ENCODE measurements around the gene KLF5. TPM values are rescaled to one million over a fixed set of nuclear protein-coding genes. Genes with fewer than 3 reads are reported as not detected.
"Not testable (repeated sequence)": the region's sequence is repeated elsewhere in the genome, so short reads cannot be mapped to it uniquely, and the experiment has no call there.

Gene KLF5
- total RNA-seq, 1 donor from 2014 or later, result 11.3 TPM

GRCh38 chr13:73079359-73079758 is 20.6 kb downstream of the KLF5 start:
- intact Hi-C loops (cut with DNase I), result no loop called here
- DNase-seq (ENCODE audit: low spot score), result no peak

GRCh38 chr13:73081256-73081915 is 22.6 kb downstream of the KLF5 start:
- intact Hi-C loops (cut with DNase I), result no loop called here

GRCh38 chr13:73082471-73082870 is 23.7 kb downstream of the KLF5 start:
- intact Hi-C loops (cut with DNase I), result no loop called here
- no peak for DNase-seq (ENCODE audit: low spot score)

More at GRCh38 chr13:73081256-73081915, 22.6 kb downstream of the KLF5 start:
- DNase-seq (ENCODE audit: low spot score), result no peak

- intact Hi-C loops (cut with DNase I), result no loop called here
- DNase-seq (ENCODE audit: low spot score), result no peak
Observed at GRCh38 chr13:73082895-73083294, 24.1 kb downstream of the KLF5 start.

GRCh38 chr13:73088332-73088935 is 29.6 kb downstream of the KLF5 start:
- intact Hi-C loops (cut with DNase I), result no loop called here
- no peak for DNase-seq (ENCODE audit: low spot score)

- no peak for DNase-seq (ENCODE audit: low spot score)
- intact Hi-C loops (cut with DNase I), result no loop called here
Observed at GRCh38 chr13:73089213-73089612, 30.4 kb downstream of the KLF5 start.

- no peak for DNase-seq (ENCODE audit: low spot score)
- intact Hi-C loops (cut with DNase I), result no loop called here
Observed at GRCh38 chr13:73090116-73090822, 31.5 kb downstream of the KLF5 start.

GRCh38 chr13:73090823-73091187 is 32.0 kb downstream of the KLF5 start:
- intact Hi-C loops (cut with DNase I), result no loop called here
- no peak for DNase-seq (ENCODE audit: low spot score)

- no peak for DNase-seq (ENCODE audit: low spot score)
- intact Hi-C loops (cut with DNase I), result no loop called here
Observed at GRCh38 chr13:73092829-73093228, 34.0 kb downstream of the KLF5 start.

- DNase-seq (ENCODE audit: low spot score), result no peak
- intact Hi-C loops (cut with DNase I), result no loop called here
Observed at GRCh38 chr13:73096173-73096572, 37.4 kb downstream of the KLF5 start.

GRCh38 chr13:73096638-73097037 is 37.8 kb downstream of the KLF5 start:
- intact Hi-C loops (cut with DNase I), result no loop called here

GRCh38 chr13:73100781-73101180 is 42.0 kb downstream of the KLF5 start:
- intact Hi-C loops (cut with DNase I); DNase-seq (ENCODE audit: low spot score): not testable (repeated sequence)

More at GRCh38 chr13:73096638-73097037, 37.8 kb downstream of the KLF5 start:
- no peak for DNase-seq (ENCODE audit: low spot score)

GRCh38 chr13:73101351-73102007 is 42.7 kb downstream of the KLF5 start:
- no peak for DNase-seq (ENCODE audit: low spot score)
- intact Hi-C loops (cut with DNase I), result no loop called here

GRCh38 chr13:73103238-73103637 is 44.4 kb downstream of the KLF5 start:
- intact Hi-C loops (cut with DNase I), result no loop called here
- DNase-seq (ENCODE audit: low spot score), result no peak

- DNase-seq (ENCODE audit: low spot score), result no peak
- intact Hi-C loops (cut with DNase I), result no loop called here
Observed at GRCh38 chr13:73106513-73107178, 47.8 kb downstream of the KLF5 start.

- intact Hi-C loops (cut with DNase I), result no loop called here
- DNase-seq (ENCODE audit: low spot score), result no peak
Observed at GRCh38 chr13:73107481-73107880, 48.7 kb downstream of the KLF5 start.

GRCh38 chr13:73107970-73108369 is 49.2 kb downstream of the KLF5 start:
- intact Hi-C loops (cut with DNase I), result no loop called here
- no peak for DNase-seq (ENCODE audit: low spot score)

- DNase-seq (ENCODE audit: low spot score), result no peak
- intact Hi-C loops (cut with DNase I), result no loop called here
Observed at GRCh38 chr13:73109288-73109899, 50.6 kb downstream of the KLF5 start.

GRCh38 chr13:73109969-73110368 is 51.2 kb downstream of the KLF5 start:
- DNase-seq (ENCODE audit: low spot score), result no peak

More at GRCh38 chr13:73109969-73110368, 51.2 kb downstream of the KLF5 start:
- intact Hi-C loops (cut with DNase I), result no loop called here

Data from cardiac septum (tissue), 1 donor.